GM12892 (cell line): Measurements from ENCODE around the gene ZNRF3.

Experiments used
- POLR2A ChIP-seq: IDR thresholded peaks from 2 replicates; pipeline ENCODE4 v1.6.1; 2011; ENCODE audit warnings: low read depth, low read length, control low read depth
- POLR2AphosphoS5 ChIP-seq: IDR thresholded peaks from 2 replicates; pipeline ENCODE4 v1.6.1; 2011; ENCODE audit warnings: low read depth, low read length, control low read depth

DNA sequence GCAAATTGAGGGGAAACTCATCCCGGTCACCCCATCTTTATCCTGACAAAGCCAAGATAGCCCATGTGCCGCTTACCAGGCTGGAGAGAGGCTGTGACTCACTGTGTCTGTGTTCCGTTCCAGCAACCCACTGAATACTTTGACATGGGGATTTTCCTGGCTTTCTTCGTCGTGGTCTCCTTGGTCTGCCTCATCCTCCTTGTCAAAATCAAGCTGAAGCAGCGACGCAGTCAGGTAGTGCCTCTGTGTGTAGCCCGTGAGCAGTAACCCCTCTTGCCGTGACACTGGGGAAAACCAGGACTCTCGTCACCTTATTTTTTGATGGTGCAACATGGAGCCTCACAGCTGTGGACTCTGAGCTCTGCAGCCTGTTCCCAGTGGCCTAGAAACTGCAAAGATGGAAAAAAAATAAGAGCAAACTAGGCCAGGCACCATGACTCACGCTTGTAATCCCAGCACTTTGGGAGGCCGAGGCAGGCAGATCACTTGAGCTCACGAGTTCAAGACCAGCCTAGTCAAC, 161.3 kb downstream of the ZNRF3 start:
- TF ChIP-seq POLR2AphosphoS5, result no peak
- TF ChIP-seq POLR2A, result no peak
